Measurements from ENCODE around the gene MAPK12. TPM values are rescaled to one million over a fixed set of nuclear protein-coding genes. Genes with fewer than 3 reads are reported as not detected.
A peak's percentile ranks its signal among the peaks of the same experiment; 100 is the strongest.

The MAPK12 gene
- polyA plus RNA-seq, 1 donor from 2014 or later = 36.7 TPM

DNA sequence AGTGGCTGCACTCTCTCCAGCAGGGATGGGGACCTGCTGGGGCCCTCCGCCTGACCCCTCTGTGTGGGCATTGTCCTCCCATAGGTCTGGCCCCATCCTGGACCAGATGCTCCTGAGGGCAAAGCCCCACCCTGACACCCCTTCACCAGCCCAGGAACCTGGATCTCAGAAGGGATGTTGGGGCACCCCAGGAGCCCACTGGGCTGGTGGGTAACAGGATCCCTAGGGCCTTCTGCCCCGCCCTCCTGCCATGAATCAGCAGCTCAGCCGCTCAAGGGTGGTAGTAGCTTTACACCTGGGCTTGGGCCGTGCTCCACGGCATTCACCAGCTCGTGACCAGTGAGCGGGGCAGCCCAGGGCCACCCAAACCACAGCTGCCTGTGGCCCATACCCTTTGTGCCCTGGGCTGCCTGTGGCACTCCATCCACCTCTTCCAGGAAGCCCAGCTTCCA, 1.0 kb upstream of the MAPK12 start:
- peaks cover 6% of the 10 kb centered on the region for H3K79me2 ChIP-seq (replicated peaks; ENCODE audit: insufficient read depth, low read length)
- H2AFZ ChIP-seq (ENCODE audit: low read depth, low read length) = no peak overlapping the region
- H3K9me3 ChIP-seq (ENCODE audit: low read length) = no peaks in the 10 kb centered on the region
- H3K9ac ChIP-seq (ENCODE audit: low read length) = peak overlapping the region; percentile 26
- no peak overlapping the region for H3K27ac ChIP-seq (ENCODE audit: low read length)
- H3F3A ChIP-seq (ENCODE audit: insufficient read depth, low read length, poor library complexity, severe bottlenecking) = no peaks in the 10 kb centered on the region
- H3K4me3 ChIP-seq (ENCODE audit: low read length) = no peak overlapping the region
- no peaks in the 10 kb centered on the region for H3K9me2 ChIP-seq (ENCODE audit: insufficient read depth, low read length)
- no peaks in the 10 kb centered on the region for H4K20me1 ChIP-seq (ENCODE audit: insufficient read depth)
- TF ChIP-seq EZH2 (IDR thresholded peaks at IDR 0.05; ENCODE audit: borderline replicate concordance, insufficient read depth, low read length, poor library complexity, severe bottlenecking) = no peak
- no peak for TF ChIP-seq MXI1 (conservative IDR thresholded peaks at IDR 0.05; ENCODE audit: poor library complexity, severe bottlenecking)
- TF ChIP-seq RAD21 (conservative IDR thresholded peaks at IDR 0.05) = no peak
- TF ChIP-seq SMC3 (conservative IDR thresholded peaks at IDR 0.05; ENCODE audit: poor library complexity) = no peak
- H3K4me2 ChIP-seq (ENCODE audit: low read length) = no peak overlapping the region
- no peaks in the 10 kb centered on the region for H3K27me3 ChIP-seq (ENCODE audit: insufficient read depth, low read depth, low read length)
- no peaks in the 10 kb centered on the region for H3K36me3 ChIP-seq (ENCODE audit: insufficient read depth, low read length)

- H3F3A ChIP-seq (ENCODE audit: insufficient read depth, low read length, poor library complexity, severe bottlenecking) = no peaks in the 10 kb centered on the region
- no peaks in the 10 kb centered on the region for H3K9me2 ChIP-seq (ENCODE audit: insufficient read depth, low read length)
- H3K9ac ChIP-seq (ENCODE audit: low read length) = peak overlapping the region; percentile 72
- H3K27me3 ChIP-seq (ENCODE audit: insufficient read depth, low read depth, low read length) = no peaks in the 10 kb centered on the region
- H3K79me2 ChIP-seq (replicated peaks; ENCODE audit: insufficient read depth, low read length) = peaks cover 6% of the 10 kb centered on the region
- peak overlapping the region; percentile 76 for H3K4me2 ChIP-seq (ENCODE audit: low read length)
- no peaks in the 10 kb centered on the region for H3K9me3 ChIP-seq (ENCODE audit: low read length)
- H3K36me3 ChIP-seq (ENCODE audit: insufficient read depth, low read length) = no peaks in the 10 kb centered on the region
- no peaks in the 10 kb centered on the region for H4K20me1 ChIP-seq (ENCODE audit: insufficient read depth)
- H2AFZ ChIP-seq (ENCODE audit: low read depth, low read length) = no peak overlapping the region
- peak overlapping the region; percentile 83 for H3K4me3 ChIP-seq (ENCODE audit: low read length)
- H3K27ac ChIP-seq (ENCODE audit: low read length) = peak overlapping the region; percentile 61
- TF ChIP-seq MXI1 (conservative IDR thresholded peaks at IDR 0.05; ENCODE audit: poor library complexity, severe bottlenecking) (peak; percentile 79), EZH2 (IDR thresholded peaks at IDR 0.05; ENCODE audit: borderline replicate concordance, insufficient read depth, low read length, poor library complexity, severe bottlenecking) (no peak), CTCF (IDR thresholded peaks at IDR 0.05; ENCODE audit: poor library complexity, severe bottlenecking) (no peak), SMC3 (conservative IDR thresholded peaks at IDR 0.05; ENCODE audit: poor library complexity) (no peak), POLR2AphosphoS5 (IDR thresholded peaks at IDR 0.05) (no peak), EP300 (conservative IDR thresholded peaks at IDR 0.05; ENCODE audit: poor library complexity, severe bottlenecking) (no peak), REST (IDR thresholded peaks at IDR 0.05; ENCODE audit: borderline replicate concordance) (no peak)
These were observed 475 bp downstream of the MAPK12 start for GRCh38 chr22:50260801-50261614.
